ENCODE data around the gene PTMA.

DNA sequence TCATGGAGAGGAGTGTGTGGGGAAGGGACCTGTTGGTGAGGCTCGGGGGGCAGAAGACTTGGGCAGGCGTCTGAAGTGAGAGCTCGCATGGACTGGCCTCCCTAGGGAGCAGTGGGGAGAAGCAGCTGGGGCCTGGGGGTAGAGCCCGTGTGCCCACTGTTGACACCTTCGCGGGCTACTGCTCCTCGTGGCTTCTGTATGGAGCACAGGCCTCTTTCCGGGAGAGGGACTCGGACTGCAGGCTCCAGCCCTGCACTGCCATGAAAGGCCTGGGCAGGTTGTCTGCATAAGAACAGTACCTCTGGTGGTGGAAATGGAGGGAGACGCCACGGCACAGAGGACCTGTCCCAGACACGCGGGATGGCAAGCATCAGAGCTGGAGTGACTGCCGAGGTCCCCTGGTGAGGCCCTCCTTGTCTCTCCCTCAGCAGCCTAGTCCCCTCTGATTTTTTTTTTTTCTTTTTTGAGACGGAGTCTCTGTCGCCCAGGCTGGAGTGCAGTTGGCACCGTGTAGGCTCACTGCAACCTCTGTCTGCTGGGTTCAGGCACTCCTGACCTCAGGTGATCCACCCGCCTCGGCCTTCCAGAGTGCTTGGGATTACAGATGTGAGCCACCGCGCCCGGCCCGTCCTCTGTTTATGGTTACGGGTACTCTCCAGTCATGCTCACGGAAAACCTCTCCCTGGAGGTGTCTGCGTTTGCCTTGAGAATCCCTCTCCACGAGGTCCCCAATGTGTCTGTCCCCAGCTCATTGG is 44.7 kb upstream of the PTMA start:
- TF ChIP-seq, protein P1, sequence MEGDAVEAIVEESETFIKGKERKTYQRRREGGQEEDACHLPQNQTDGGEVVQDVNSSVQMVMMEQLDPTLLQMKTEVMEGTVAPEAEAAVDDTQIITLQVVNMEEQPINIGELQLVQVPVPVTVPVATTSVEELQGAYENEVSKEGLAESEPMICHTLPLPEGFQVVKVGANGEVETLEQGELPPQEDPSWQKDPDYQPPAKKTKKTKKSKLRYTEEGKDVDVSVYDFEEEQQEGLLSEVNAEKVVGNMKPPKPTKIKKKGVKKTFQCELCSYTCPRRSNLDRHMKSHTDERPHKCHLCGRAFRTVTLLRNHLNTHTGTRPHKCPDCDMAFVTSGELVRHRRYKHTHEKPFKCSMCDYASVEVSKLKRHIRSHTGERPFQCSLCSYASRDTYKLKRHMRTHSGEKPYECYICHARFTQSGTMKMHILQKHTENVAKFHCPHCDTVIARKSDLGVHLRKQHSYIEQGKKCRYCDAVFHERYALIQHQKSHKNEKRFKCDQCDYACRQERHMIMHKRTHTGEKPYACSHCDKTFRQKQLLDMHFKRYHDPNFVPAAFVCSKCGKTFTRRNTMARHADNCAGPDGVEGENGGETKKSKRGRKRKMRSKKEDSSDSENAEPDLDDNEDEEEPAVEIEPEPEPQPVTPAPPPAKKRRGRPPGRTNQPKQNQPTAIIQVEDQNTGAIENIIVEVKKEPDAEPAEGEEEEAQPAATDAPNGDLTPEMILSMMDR (IDR thresholded peaks at IDR 0.05): no peak
- no peak for TF ChIP-seq POLR2A (IDR thresholded peaks at IDR 0.05)
